ENCODE data around the gene IFIH1. TPM values are rescaled to one million over a fixed set of nuclear protein-coding genes. Genes with fewer than 3 reads are reported as not detected.

The IFIH1 gene
- polyA plus RNA-seq, 1 of the 3 experiments (the other 2 are of a cell fraction) = 1.0 TPM

DNA sequence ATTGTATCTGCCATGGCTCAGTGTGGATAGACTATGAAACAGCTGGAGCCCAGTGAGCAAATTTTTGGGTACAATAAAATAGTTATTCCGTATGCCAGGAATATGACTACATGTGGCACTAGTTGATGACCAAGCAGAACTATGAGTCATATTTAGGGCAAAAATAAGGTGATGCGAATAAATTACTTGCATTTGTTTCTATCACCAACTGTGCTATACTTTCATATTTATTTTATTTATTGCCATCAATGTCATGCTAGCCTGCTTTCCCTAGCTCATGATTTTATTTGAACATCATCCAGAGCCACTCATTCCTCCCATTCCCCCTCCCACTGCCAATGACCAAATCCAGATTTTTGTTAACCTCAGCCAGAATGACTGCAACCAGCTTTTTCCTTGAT is 61.9 kb downstream of the IFIH1 start (continued):
- TF ChIP-seq, protein P1, sequence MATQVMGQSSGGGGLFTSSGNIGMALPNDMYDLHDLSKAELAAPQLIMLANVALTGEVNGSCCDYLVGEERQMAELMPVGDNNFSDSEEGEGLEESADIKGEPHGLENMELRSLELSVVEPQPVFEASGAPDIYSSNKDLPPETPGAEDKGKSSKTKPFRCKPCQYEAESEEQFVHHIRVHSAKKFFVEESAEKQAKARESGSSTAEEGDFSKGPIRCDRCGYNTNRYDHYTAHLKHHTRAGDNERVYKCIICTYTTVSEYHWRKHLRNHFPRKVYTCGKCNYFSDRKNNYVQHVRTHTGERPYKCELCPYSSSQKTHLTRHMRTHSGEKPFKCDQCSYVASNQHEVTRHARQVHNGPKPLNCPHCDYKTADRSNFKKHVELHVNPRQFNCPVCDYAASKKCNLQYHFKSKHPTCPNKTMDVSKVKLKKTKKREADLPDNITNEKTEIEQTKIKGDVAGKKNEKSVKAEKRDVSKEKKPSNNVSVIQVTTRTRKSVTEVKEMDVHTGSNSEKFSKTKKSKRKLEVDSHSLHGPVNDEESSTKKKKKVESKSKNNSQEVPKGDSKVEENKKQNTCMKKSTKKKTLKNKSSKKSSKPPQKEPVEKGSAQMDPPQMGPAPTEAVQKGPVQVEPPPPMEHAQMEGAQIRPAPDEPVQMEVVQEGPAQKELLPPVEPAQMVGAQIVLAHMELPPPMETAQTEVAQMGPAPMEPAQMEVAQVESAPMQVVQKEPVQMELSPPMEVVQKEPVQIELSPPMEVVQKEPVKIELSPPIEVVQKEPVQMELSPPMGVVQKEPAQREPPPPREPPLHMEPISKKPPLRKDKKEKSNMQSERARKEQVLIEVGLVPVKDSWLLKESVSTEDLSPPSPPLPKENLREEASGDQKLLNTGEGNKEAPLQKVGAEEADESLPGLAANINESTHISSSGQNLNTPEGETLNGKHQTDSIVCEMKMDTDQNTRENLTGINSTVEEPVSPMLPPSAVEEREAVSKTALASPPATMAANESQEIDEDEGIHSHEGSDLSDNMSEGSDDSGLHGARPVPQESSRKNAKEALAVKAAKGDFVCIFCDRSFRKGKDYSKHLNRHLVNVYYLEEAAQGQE (IDR thresholded peaks at IDR 0.05; ENCODE audit: low read depth, low read length) = no peak
- TF ChIP-seq, protein P2, sequence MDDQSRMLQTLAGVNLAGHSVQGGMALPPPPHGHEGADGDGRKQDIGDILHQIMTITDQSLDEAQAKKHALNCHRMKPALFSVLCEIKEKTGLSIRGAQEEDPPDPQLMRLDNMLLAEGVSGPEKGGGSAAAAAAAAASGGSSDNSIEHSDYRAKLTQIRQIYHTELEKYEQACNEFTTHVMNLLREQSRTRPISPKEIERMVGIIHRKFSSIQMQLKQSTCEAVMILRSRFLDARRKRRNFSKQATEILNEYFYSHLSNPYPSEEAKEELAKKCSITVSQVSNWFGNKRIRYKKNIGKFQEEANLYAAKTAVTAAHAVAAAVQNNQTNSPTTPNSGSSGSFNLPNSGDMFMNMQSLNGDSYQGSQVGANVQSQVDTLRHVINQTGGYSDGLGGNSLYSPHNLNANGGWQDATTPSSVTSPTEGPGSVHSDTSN (IDR thresholded peaks at IDR 0.05) = peak; percentile 64
- TF ChIP-seq, protein P3, sequence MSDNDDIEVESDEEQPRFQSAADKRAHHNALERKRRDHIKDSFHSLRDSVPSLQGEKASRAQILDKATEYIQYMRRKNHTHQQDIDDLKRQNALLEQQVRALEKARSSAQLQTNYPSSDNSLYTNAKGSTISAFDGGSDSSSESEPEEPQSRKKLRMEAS (IDR thresholded peaks at IDR 0.05; ENCODE audit: low read depth) = peak; percentile 59
- peak; percentile 72; the same call in 1 of the 2 replicates for TF ChIP-seq FOSL2 (IDR thresholded peaks at IDR 0.05; ENCODE audit: borderline replicate concordance, low read depth)
- no peak for TF ChIP-seq ELF1 (IDR thresholded peaks at IDR 0.05)
- no peak for TF ChIP-seq POLR2AphosphoS5 (IDR thresholded peaks at IDR 0.05; ENCODE audit: low read depth, low read length)
- TF ChIP-seq FOXJ3 (CRISPR knock-in tag; IDR thresholded peaks at IDR 0.05) = no peak
- TF ChIP-seq RAD21 (IDR thresholded peaks at IDR 0.05; ENCODE audit: low read length) = no peak
- TF ChIP-seq, protein P4, sequence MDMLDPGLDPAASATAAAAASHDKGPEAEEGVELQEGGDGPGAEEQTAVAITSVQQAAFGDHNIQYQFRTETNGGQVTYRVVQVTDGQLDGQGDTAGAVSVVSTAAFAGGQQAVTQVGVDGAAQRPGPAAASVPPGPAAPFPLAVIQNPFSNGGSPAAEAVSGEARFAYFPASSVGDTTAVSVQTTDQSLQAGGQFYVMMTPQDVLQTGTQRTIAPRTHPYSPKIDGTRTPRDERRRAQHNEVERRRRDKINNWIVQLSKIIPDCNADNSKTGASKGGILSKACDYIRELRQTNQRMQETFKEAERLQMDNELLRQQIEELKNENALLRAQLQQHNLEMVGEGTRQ (IDR thresholded peaks at IDR 0.05; ENCODE audit: borderline replicate concordance, low read depth, low read length) = no peak
- no peak for TF ChIP-seq YY1 (IDR thresholded peaks at IDR 0.05; ENCODE audit: low read depth)

DNA sequence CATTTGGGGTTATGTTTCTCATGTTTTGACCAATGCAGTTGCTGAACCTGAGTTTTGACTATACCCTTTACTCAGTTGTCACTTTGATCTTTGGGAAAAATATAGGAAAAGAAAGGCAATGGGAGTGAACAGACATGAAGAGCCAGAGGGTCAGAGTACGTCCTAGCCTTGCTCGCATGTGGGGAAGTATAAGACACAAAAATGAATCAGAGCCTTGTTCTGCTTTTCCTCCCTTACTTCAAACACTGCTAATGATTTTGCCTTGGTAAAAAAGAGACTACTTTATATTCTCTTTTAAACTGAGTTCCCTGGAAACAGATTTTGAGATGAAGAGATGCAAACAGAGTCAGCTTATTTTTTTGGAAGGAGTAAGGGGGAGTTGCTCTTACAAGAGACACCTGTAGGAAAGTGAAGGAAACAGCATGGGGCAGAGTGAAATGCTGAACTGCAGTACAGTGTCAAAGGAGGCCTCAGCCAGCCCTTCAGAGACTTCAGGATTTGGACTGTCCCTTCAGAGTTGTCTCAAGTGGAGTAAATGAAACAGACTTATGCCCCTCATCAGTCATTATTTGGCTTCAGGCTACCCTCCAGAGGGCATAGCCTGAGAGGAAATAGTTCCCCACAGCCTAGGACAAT is 64.1 kb downstream of the IFIH1 start:
- Histone ChIP-seq H3K9ac (no peak overlapping the region), H3K9me3 (no peaks in the 10 kb centered on the region), H2AFZ (ENCODE audit: low read depth) (no peak overlapping the region), H3K9me2 (no peaks in the 10 kb centered on the region), H3K4me3 (ENCODE audit: low read depth in 2 of 2, low read length in 1 of 2) (no peak overlapping the region), H3F3A (replicated peaks; ENCODE audit: insufficient read depth) (peaks cover 16% of the 10 kb centered on the region), H3K36me3 (replicated peaks in 1 of 2; ENCODE audit: control insufficient read depth in 1 of 2, insufficient read depth in 2 of 2, low read length in 1 of 2) (no peaks in the 10 kb centered on the region), H3K4me2 (no peak overlapping the region), H3K27ac (ENCODE audit: low read depth in 2 of 2, low read length in 1 of 2) (no peak overlapping the region), H4K20me1 (ENCODE audit: insufficient read depth) (no peaks in the 10 kb centered on the region), H3K79me2 (ENCODE audit: insufficient read depth) (no peaks in the 10 kb centered on the region), H3K4me1 (ENCODE audit: control insufficient read depth in 1 of 2, insufficient read depth in 2 of 2, low read depth in 1 of 2, low read length in 1 of 2) (no peaks in the 10 kb centered on the region), H3K27me3 (ENCODE audit: insufficient read depth) (no peaks in the 10 kb centered on the region)
- TF ChIP-seq, protein P5, sequence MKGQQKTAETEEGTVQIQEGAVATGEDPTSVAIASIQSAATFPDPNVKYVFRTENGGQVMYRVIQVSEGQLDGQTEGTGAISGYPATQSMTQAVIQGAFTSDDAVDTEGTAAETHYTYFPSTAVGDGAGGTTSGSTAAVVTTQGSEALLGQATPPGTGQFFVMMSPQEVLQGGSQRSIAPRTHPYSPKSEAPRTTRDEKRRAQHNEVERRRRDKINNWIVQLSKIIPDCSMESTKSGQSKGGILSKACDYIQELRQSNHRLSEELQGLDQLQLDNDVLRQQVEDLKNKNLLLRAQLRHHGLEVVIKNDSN (IDR thresholded peaks at IDR 0.05; ENCODE audit: borderline replicate concordance, low read depth) = no peak
- no peak for TF ChIP-seq SIN3A (IDR thresholded peaks at IDR 0.05; ENCODE audit: borderline replicate concordance, low read depth, low read length)
- TF ChIP-seq, protein P3 (IDR thresholded peaks at IDR 0.05; ENCODE audit: low read depth) = no peak
- TF ChIP-seq TCF12 (IDR thresholded peaks at IDR 0.05) = no peak
- TF ChIP-seq EP300 (IDR thresholded peaks at IDR 0.05; ENCODE audit: borderline replicate concordance in 1 of 2, low read depth in 1 of 2, low read length in 1 of 2) = no peak
- TF ChIP-seq TEAD4 (IDR thresholded peaks at IDR 0.05; ENCODE audit: borderline replicate concordance, insufficient read depth) = no peak
- no peak for TF ChIP-seq MXI1 (IDR thresholded peaks at IDR 0.05; ENCODE audit: low read depth, low read length)
- TF ChIP-seq TAF1 (IDR thresholded peaks at IDR 0.05; ENCODE audit: borderline replicate concordance, low read depth, low read length) = no peak
- no peak for TF ChIP-seq EZH2phosphoT487 (IDR thresholded peaks at IDR 0.05; ENCODE audit: borderline replicate concordance, low read depth)
- TF ChIP-seq FOSL2 (IDR thresholded peaks at IDR 0.05; ENCODE audit: borderline replicate concordance, low read depth) = no peak
- no peak for TF ChIP-seq SMC3 (IDR thresholded peaks at IDR 0.05; ENCODE audit: low read depth, low read length)
- TF ChIP-seq, protein P4 (IDR thresholded peaks at IDR 0.05; ENCODE audit: borderline replicate concordance, low read depth, low read length) = no peak
- TF ChIP-seq, protein P2 (IDR thresholded peaks at IDR 0.05) = no peak
- no peak for TF ChIP-seq CHD2 (IDR thresholded peaks at IDR 0.05; ENCODE audit: low read length, partially characterized antibody)
- no peak for DNase-seq
- POLR2A ChIA-PET = no interaction called here
- CTCF ChIA-PET = no interaction called here
- 85% methylated on average over 2 of the region's 2 CpGs for WGBS (ENCODE audit: low lambda C conversion rate)

All from SK-N-SH (cell line).